Trophoblast cell (in vitro differentiated cells and primary cell): ENCODE data around the gene SDCCAG8.

Experiments used
- DNase-seq, 2 donors: peaks; one replicate each; pipeline ENCODE4 v3.0.0-alpha.2; 2016
- H2AFZ ChIP-seq: 2 replicates; pipeline ENCODE4 v1.6.1; 2013; ENCODE audit warnings: low read length, moderate library complexity, mild to moderate bottlenecking; ENCODE audit not compliant: insufficient read depth, poor library complexity
- H2AK5ac ChIP-seq: 2 replicates; pipeline ENCODE4 v1.6.1; 2013; ENCODE audit warnings: mild to moderate bottlenecking, low read length
- H2BK120ac ChIP-seq: 2 replicates; pipeline ENCODE4 v1.6.1; 2013; ENCODE audit warnings: low read length, mild to moderate bottlenecking, moderate library complexity; ENCODE audit not compliant: insufficient read depth, poor library complexity
- H2BK12ac ChIP-seq: 2 replicates; pipeline ENCODE4 v1.6.1; 2013; ENCODE audit warnings: mild to moderate bottlenecking, low read length, moderate library complexity
- H2BK5ac ChIP-seq: 2 replicates; pipeline ENCODE4 v1.6.1; 2013; ENCODE audit warnings: low read length, low read depth, moderate library complexity, mild to moderate bottlenecking; ENCODE audit not compliant: poor library complexity
- H3K14ac ChIP-seq: 2 replicates; pipeline ENCODE4 v1.6.1; 2013; ENCODE audit warnings: mild to moderate bottlenecking, low read length
- H3K18ac ChIP-seq: 2 replicates; pipeline ENCODE4 v1.6.1; 2013; ENCODE audit warnings: mild to moderate bottlenecking, low read length
- H3K23ac ChIP-seq: 2 replicates; pipeline ENCODE4 v1.6.1; 2013; ENCODE audit warnings: low read length
- H3K27ac ChIP-seq: 2 replicates; pipeline ENCODE4 v1.5.1; 2013; ENCODE audit warnings: low read depth, mild to moderate bottlenecking, inconsistent platforms, low read length, moderate library complexity
- H3K27me3 ChIP-seq: 2 replicates; pipeline ENCODE4 v1.6.1; 2013; ENCODE audit warnings: inconsistent platforms, mild to moderate bottlenecking, low read length, moderate library complexity; ENCODE audit not compliant: insufficient read depth
- H3K36me3 ChIP-seq, 2 experiments: 1 replicate in 1 of 2; 2 replicates in 1 of 2; pipeline ENCODE4 v1.6.1; 2013; ENCODE audit warnings: low read length in 2 of 2, mild to moderate bottlenecking in 2 of 2, moderate library complexity in 1 of 2; ENCODE audit not compliant: insufficient read depth in 2 of 2, control insufficient read depth in 1 of 2
- H3K4ac ChIP-seq: 2 replicates; pipeline ENCODE4 v1.6.1; 2013; ENCODE audit warnings: low read depth, mild to moderate bottlenecking, low read length, moderate library complexity
- H3K4me1 ChIP-seq, 2 experiments: 1 replicate in 1 of 2; 2 replicates in 1 of 2; pipeline ENCODE4 v1.6.1; 2013; ENCODE audit warnings: low read length in 2 of 2, mild to moderate bottlenecking in 2 of 2, moderate library complexity in 1 of 2; ENCODE audit not compliant: insufficient read depth in 2 of 2, control insufficient read depth in 1 of 2
- H3K4me2 ChIP-seq: 2 replicates; pipeline ENCODE4 v1.6.1; 2013; ENCODE audit warnings: inconsistent platforms, mild to moderate bottlenecking, low read length, moderate library complexity
- H3K4me3 ChIP-seq: 2 replicates; pipeline ENCODE4 v1.5.1; 2013; ENCODE audit warnings: mild to moderate bottlenecking, low read depth, low read length, inconsistent platforms
- H3K79me1 ChIP-seq: one replicate; pipeline ENCODE4 v1.6.1; 2013; ENCODE audit warnings: low read length
- H3K79me2 ChIP-seq: 2 replicates; pipeline ENCODE4 v1.6.1; 2013; ENCODE audit warnings: low read length, mild to moderate bottlenecking; ENCODE audit not compliant: control insufficient read depth, insufficient read depth, poor library complexity
- H3K9ac ChIP-seq: 2 replicates; pipeline ENCODE4 v1.6.1; 2013; ENCODE audit warnings: mild to moderate bottlenecking, low read length
- H3K9me3 ChIP-seq: 2 replicates; pipeline ENCODE4 v1.6.1; 2013; ENCODE audit warnings: low read depth, mild to moderate bottlenecking, control low read depth, inconsistent platforms, low read length; ENCODE audit not compliant: insufficient read depth
- H4K12ac ChIP-seq: 2 replicates; pipeline ENCODE4 v1.6.1; 2013; ENCODE audit warnings: low read depth, mild to moderate bottlenecking, low read length, moderate library complexity
- H4K8ac ChIP-seq: 2 replicates; pipeline ENCODE4 v1.6.1; 2013; ENCODE audit warnings: low read depth, mild to moderate bottlenecking, low read length, moderate library complexity
- H4K91ac ChIP-seq: one replicate; pipeline ENCODE4 v1.6.1; 2013; ENCODE audit warnings: low read depth, mild to moderate bottlenecking, low read length, moderate library complexity
- whole genome bisulfite sequencing: extraction: QIAGEN DNeasy Blood & Tissue Kit; methylation state at CpG from one replicate; pipeline ENCODE4 v1.1.7; 2013; ENCODE audit warnings: missing lambda C conversion rate; ENCODE audit not compliant: insufficient read length, insufficient coverage; ENCODE audit errors: extremely low coverage; 5-methylcytosine and 5-hydroxymethylcytosine counted together

SDCCAG8 gene

GRCh38 chr1:243249214-243249613, 6.6 kb upstream of the SDCCAG8 start:
- Histone ChIP-seq H3K79me1 (peaks cover 1% of the 10 kb centered on the region), H3K9ac (no peak overlapping the region), H3K79me2 (peaks cover 7% of the 10 kb centered on the region), H3K9me3 (no peaks in the 10 kb centered on the region), H3K4me3 (no peak overlapping the region), H3K18ac (no peak overlapping the region), H4K8ac (no peak overlapping the region), H2AFZ (no peak overlapping the region), H3K27me3 (no peaks in the 10 kb centered on the region), H3K4me1 (no peaks in the 10 kb centered on the region), H4K91ac (no peak overlapping the region), H3K27ac (no peak overlapping the region), H3K4ac (no peak overlapping the region), H2BK12ac (no peak overlapping the region), H3K23ac (no peak overlapping the region), H2BK5ac (no peak overlapping the region), H2BK120ac (no peak overlapping the region), H2AK5ac (no peak overlapping the region), H3K36me3 (peaks cover 0 to 5% of the 10 kb centered on the region in 2 experiments), H3K4me2 (no peak overlapping the region), H4K12ac (no peak overlapping the region), H3K14ac (no peak overlapping the region)
- no CpG with 5 or more reads among the region's 3 CpGs for WGBS
- DNase-seq, result no peak

GRCh38 chr1:243250102-243250501, 5.7 kb upstream of the SDCCAG8 start:
- no peak overlapping the region for H3K27ac ChIP-seq
- H2BK5ac ChIP-seq, result no peak overlapping the region
- H3K9ac ChIP-seq, result no peak overlapping the region
- peaks cover 0 to 2% of the 10 kb centered on the region in 2 experiments for H3K36me3 ChIP-seq
- no peaks in the 10 kb centered on the region for H3K4me1 ChIP-seq
- peak overlapping the region; percentile 75 for H3K4ac ChIP-seq
- H4K8ac ChIP-seq, result no peak overlapping the region
- H3K9me3 ChIP-seq, result peaks cover 1% of the 10 kb centered on the region
- no peak overlapping the region for H3K18ac ChIP-seq
- H2AK5ac ChIP-seq, result no peak overlapping the region
- no peak overlapping the region for H4K91ac ChIP-seq
- peaks cover 9% of the 10 kb centered on the region for H3K79me1 ChIP-seq
- H3K27me3 ChIP-seq, result no peaks in the 10 kb centered on the region
- H2AFZ ChIP-seq, result no peak overlapping the region
- H4K12ac ChIP-seq, result no peak overlapping the region
- WGBS, result no CpG with 5 or more reads among the region's 3 CpGs
- no peak overlapping the region for H2BK12ac ChIP-seq
- H3K23ac ChIP-seq, result no peak overlapping the region
- H3K4me3 ChIP-seq, result no peak overlapping the region
- no peak for DNase-seq
- H3K14ac ChIP-seq, result no peak overlapping the region
- H3K4me2 ChIP-seq, result no peak overlapping the region
- no peak overlapping the region for H2BK120ac ChIP-seq
- peaks cover 13% of the 10 kb centered on the region for H3K79me2 ChIP-seq

- Histone ChIP-seq H3K4ac (no peak overlapping the region), H3K4me2 (no peak overlapping the region), H4K8ac (no peak overlapping the region), H4K91ac (no peak overlapping the region), H3K36me3 (no peaks in the 10 kb centered on the region), H2BK12ac (no peak overlapping the region), H3K9ac (no peak overlapping the region), H3K79me2 (peaks cover 13% of the 10 kb centered on the region), H3K27me3 (no peaks in the 10 kb centered on the region), H4K12ac (no peak overlapping the region), H2BK5ac (no peak overlapping the region), H3K79me1 (peaks cover 15% of the 10 kb centered on the region), H2AK5ac (no peak overlapping the region), H3K14ac (no peak overlapping the region), H3K18ac (no peak overlapping the region), H3K4me1 (no peaks in the 10 kb centered on the region), H3K23ac (no peak overlapping the region), H3K9me3 (peaks cover 1% of the 10 kb centered on the region), H3K4me3 (no peak overlapping the region), H2BK120ac (no peak overlapping the region), H2AFZ (no peak overlapping the region), H3K27ac (no peak overlapping the region)
- WGBS, result no CpG with 5 or more reads among the region's 1 CpG
- DNase-seq, result no peak
Observed at GRCh38 chr1:243251539-243251938, 4.3 kb upstream of the SDCCAG8 start.

- WGBS, result no CpG with 5 or more reads among the region's 8 CpGs
- Histone ChIP-seq H3K4me3 (no peak overlapping the region), H3K14ac (no peak overlapping the region)
Observed at GRCh38 chr1:243253211-243253925, 2.5 kb upstream of the SDCCAG8 start.

More at GRCh38 chr1:243253211-243253925, 2.5 kb upstream of the SDCCAG8 start:
- Histone ChIP-seq H4K8ac (no peak overlapping the region), H3K27me3 (no peaks in the 10 kb centered on the region), H3K4ac (peak overlapping the region; percentile 8), H3K9me3 (peaks cover 1% of the 10 kb centered on the region), H3K79me1 (peaks cover 15% of the 10 kb centered on the region), H3K27ac (no peak overlapping the region), H2AFZ (no peak overlapping the region), H3K4me2 (peak overlapping the region; percentile 66), H3K9ac (peak overlapping the region; percentile 28), H3K4me1 (no peaks in the 10 kb centered on the region), H3K23ac (no peak overlapping the region), H4K91ac (no peak overlapping the region), H3K79me2 (peaks cover 11% of the 10 kb centered on the region), H3K36me3 (no peaks in the 10 kb centered on the region), H4K12ac (no peak overlapping the region), H2BK5ac (no peak overlapping the region), H3K18ac (no peak overlapping the region), H2AK5ac (no peak overlapping the region), H2BK120ac (no peak overlapping the region), H2BK12ac (no peak overlapping the region)
- no peak for DNase-seq
